Stromal cell of bone marrow (primary cell): Measurements from ENCODE around the gene TSC2.
"Not testable (repeated sequence)": the region's sequence is repeated elsewhere in the genome, so short reads cannot be mapped to it uniquely, and the experiment has no call there.

ENCODE experiments used
- DNase-seq: peaks from one replicate; pipeline ENCODE4 v3.0.0-alpha.2; 2012; ENCODE audit warnings: low read depth

TSC2 gene

GRCh38 chr16:2122934-2123683 lies 75.3 kb downstream of the TSC2 start:
- DNase-seq: not testable (repeated sequence)

DNA sequence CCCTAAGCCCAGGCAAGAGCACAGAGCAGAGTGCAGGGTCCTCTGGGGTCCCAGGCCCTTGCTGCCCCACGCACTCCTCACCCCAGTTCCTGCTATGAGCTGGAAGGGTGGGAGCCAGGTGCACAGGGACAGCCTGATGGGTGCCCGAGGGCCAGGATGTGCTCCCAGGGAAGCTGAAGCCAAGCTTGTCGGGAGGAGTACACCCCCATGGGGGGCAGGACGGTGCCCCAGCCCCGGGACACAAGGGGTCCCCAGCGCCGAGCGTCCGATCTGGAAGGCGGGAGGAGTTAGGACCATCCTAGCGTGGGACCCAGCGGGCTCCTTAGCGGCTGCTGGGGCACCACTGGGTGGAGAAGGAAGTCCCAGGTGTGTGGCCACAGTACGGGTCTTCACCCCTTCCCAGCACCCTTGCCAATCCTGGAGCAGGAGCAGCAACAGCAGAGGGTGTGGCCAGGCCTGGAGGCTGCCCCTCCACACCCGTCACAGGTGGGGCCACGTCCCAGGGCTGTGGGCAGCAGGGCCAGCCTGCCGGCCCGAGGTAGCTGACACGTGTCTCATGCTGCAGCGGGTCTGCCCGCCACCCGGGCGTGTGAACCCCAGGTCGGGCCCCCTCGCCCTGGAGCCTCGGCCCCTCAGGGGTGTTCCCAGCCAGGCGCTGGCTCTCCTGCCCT lies 76.1 kb downstream of the TSC2 start:
- not testable (repeated sequence) for DNase-seq

DNA sequence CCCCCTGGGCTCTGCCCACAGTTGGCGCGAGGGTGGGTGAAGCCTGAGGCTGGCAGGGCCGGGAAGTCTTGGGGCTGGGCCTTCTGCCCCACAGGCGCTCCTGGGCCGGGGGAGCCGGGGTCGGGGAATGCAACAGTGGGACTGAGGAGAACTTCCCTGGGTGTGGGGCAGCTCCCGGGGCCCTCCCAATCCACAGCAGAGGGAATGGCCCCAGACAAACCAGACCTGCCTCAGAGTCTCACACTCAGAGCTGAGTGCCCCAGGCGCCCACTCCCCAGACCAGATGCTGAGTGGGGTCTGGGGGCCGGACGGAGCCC lies 76.5 kb downstream of the TSC2 start:
- DNase-seq: not testable (repeated sequence)

DNA sequence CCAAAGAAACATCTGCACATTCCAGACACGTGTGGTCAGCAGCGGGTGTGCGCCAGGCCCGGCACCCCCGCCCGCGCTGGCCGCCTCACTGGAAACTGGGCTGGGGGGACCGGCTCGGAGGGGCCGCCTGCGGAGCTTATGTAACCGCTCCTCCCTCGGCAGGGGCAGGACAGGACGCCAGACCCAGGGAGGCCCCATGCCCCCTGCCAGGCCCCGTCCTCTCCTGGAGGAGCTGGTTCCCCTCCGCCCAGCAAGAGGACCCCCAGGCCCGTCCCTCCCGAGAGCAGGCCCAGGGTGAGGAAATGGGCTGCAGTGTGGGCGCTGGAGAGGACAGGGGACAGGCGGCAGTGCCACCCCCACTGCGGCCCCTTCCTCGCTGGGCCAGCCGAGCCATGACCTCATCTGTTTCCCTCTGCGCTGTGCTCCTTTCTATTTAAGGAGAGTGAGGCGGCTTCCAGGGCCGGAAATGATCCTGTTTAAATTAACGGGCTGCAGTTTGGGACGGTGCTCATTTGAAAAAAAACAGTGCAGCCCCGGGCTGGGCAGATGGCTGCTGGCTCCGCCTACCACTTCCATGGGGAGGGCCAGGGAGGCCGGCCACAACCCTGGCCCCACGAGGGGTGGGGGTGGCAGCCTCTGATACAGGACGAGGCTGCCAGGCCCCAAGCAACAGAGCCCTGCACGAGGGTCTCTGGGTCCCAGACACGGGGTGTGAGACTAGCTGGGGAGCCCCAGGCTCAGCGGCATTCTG lies 77.1 kb downstream of the TSC2 start:
- DNase-seq: peak; percentile 54

GRCh38 chr16:2125609-2126008 lies 77.8 kb downstream of the TSC2 start:
- not testable (repeated sequence) for DNase-seq

GRCh38 chr16:2126161-2126743 lies 78.5 kb downstream of the TSC2 start:
- DNase-seq: not testable (repeated sequence)

GRCh38 chr16:2126928-2127556 lies 79.3 kb downstream of the TSC2 start:
- not testable (repeated sequence) for DNase-seq

- DNase-seq: not testable (repeated sequence)
These were observed 80.0 kb downstream of the TSC2 start for GRCh38 chr16:2127630-2128280.

DNA sequence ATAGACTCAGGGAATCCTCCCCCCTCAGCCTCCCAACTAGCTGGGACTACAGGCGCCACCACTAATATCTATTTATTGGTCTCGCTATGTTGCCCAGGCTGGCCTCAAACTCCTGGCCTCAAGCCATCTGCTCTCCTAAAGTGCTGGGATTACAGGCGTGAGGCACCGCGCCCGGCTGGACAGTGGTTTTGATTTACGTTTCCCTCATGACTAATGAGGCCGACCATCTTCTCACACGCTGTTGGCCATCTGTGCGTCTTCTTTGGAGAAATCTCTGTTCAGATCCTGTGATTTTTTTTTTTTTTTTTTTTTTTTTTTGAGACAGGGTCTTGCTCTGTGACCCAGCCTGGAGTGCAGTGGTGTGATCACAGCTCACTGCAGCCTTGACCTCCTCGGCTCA lies 81.5 kb downstream of the TSC2 start:
- DNase-seq: not testable (repeated sequence)

- not testable (repeated sequence) for DNase-seq
These were observed 82.2 kb downstream of the TSC2 start for GRCh38 chr16:2129890-2130447.

DNA sequence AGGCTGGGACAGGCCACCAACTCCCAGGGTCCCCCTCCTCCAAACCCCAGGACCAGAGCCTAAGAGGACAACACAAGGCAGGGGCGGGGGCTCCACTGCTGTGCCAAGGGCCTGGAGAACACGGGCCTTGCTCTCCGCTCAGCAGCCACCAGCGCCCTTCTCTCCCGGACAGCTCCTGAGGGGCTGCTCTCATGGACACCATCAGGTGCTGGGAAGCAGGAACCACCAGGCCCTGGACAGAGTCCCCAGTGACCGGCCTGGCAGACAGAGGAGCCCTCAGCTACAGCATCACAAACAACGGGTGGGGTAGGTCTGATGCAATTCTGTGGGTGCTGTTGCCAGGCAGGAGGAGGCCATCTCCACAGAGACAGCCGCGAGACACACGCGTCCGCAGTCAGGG lies 86.0 kb downstream of the TSC2 start:
- not testable (repeated sequence) for DNase-seq

DNA sequence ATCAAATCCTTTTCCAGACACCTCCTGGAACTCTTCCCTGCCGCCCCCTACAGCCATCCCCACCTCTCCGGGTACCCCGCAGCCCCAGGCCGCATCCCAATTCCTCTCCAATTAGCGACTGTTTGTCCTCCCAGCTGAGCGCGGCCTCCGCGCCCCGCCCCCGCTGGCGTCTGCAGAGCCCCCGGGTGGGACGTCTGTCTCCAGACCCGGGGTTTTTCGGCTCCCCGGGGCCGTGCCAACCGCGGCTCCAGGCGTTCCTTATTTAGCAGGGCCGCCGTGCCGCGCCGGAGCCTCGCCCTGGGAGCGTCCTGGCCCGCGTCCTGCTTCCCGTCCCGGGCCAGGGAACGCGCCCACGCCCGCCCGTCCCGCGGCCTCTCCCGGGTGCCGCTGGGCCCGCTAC lies 87.3 kb downstream of the TSC2 start:
- not testable (repeated sequence) for DNase-seq

GRCh38 chr16:2135770-2136490 lies 88.1 kb downstream of the TSC2 start, which contains the start of gene PKD1:
TSS of gene PKD1 (minus strand) at chr16:2135898. CDS start at chr16:2135689, 209 bp downstream.
- DNase-seq: peak; percentile 82
